Activated CD4-positive, alpha-beta memory T cell treated with anti-CD3 and anti-CD28 coated beads, Interleukin-2, amount 10 ng/mL, durations not matched to agents 7 days and 5 days (primary cell): ENCODE measurements around the gene BMPR1A. TPM values are rescaled to one million over a fixed set of nuclear protein-coding genes. Genes with fewer than 3 reads are reported as not detected.
"Not testable (repeated sequence)": the region's sequence is repeated elsewhere in the genome, so short reads cannot be mapped to it uniquely, and the experiment has no call there.

Experiments used
- CTCF ChIA-PET: fragments of 350-600 bp; sonication (Branson Sonifier 250); formaldehyde crosslinking; loops from one replicate; lab custom pipeline; 2021; ENCODE audit warnings: antibody characterized with exemption, inconsistent platforms; lab: Charles Lee
- POLR2A ChIA-PET: fragments of 350-600 bp; sonication (Branson Sonifier 250); formaldehyde crosslinking; loops from one replicate; lab custom pipeline; 2021; ENCODE audit warnings: antibody characterized with exemption; lab: Charles Lee
- DNase-seq: peaks from one replicate; pipeline ENCODE4 v3.0.0-alpha.2; 2020
- H3K27ac Mint-ChIP-seq: one replicate; pipeline ENCODE4 v1.8.0; 2021; ENCODE audit warnings: mild to moderate bottlenecking, mixed read lengths
- H3K27me3 Mint-ChIP-seq: one replicate; pipeline ENCODE4 v1.8.0; 2021; ENCODE audit warnings: mixed read lengths
- H3K36me3 Mint-ChIP-seq: one replicate; pipeline ENCODE4 v1.8.0; 2021; ENCODE audit warnings: low read depth, mixed read lengths
- H3K4me1 Mint-ChIP-seq: one replicate; pipeline ENCODE4 v1.8.0; 2021; ENCODE audit warnings: mixed read lengths
- H3K4me3 Mint-ChIP-seq: one replicate; pipeline ENCODE4 v1.8.0; 2021; ENCODE audit warnings: mild to moderate bottlenecking, mixed read lengths
- H3K9me3 Mint-ChIP-seq: one replicate; pipeline ENCODE4 v1.8.0; 2021; ENCODE audit warnings: mixed read lengths
- total RNA-seq, 2 experiments: library from RNA; stranded (reverse); gene quantifications; one replicate each; pipeline ENCODE4 v1.2.3, GENCODE V29; 2021

BMPR1A gene
- total RNA-seq, 2 experiments from 2014 or later, result 14.8 to 17.2 TPM

DNA sequence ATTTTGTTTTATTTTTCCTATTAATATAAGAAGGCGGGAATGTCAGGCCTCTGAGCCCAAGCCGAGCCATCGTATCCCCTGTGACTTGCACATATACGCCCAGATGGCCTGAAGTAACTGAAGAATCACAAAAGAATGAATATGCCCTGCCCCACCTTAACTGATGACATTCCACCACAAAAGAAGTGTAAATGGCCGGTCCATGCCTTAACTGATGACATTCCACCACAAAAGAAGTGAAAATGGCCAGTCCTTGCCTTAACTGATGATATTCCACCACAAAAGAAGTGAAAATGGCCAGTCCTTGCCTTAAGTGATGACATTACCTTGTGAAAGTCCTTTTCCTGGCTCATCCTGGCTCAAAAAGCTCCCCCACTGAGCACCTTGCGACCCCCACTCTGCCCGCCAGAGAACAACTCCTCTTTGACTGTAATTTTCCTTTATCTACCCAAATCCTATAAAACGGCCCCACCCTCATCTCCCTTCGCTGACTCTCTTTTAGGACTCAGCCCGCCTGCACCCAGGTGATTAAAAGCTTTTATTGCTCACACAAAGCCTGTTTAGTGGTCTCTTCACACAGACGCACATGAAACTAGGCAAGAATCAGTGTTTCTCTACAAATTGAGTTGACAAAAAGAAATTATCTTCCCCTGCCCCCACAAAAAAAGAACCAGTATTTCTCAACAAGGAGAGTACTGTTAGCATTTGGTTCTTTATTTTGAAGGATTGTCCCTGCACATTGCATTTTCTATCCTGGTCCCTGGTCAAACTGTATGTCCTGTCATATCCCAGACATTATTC is 108.8 kb downstream of the BMPR1A start:
- H3K27ac Mint-ChIP-seq, H3K4me1 Mint-ChIP-seq, H3K36me3 Mint-ChIP-seq, H3K9me3 Mint-ChIP-seq, H3K4me3 Mint-ChIP-seq, H3K27me3 Mint-ChIP-seq, POLR2A ChIA-PET, DNase-seq, CTCF ChIA-PET: not testable (repeated sequence)

GRCh38 chr10:86867149-86867548 is 110.7 kb downstream of the BMPR1A start:
- no peak overlapping the region for H3K4me3 Mint-ChIP-seq
- no peaks in the 10 kb centered on the region for H3K9me3 Mint-ChIP-seq
- DNase-seq, result no peak
- ChIA-PET CTCF (no interaction called here), POLR2A (no interaction called here)
- H3K27ac Mint-ChIP-seq, result no peak overlapping the region
- no peaks in the 10 kb centered on the region for H3K4me1 Mint-ChIP-seq
- H3K36me3 Mint-ChIP-seq, result no peaks in the 10 kb centered on the region
- no peaks in the 10 kb centered on the region for H3K27me3 Mint-ChIP-seq

- POLR2A ChIA-PET, result no interaction called here
- Mint-ChIP-seq H3K4me1 (no peaks in the 10 kb centered on the region), H3K4me3 (no peak overlapping the region), H3K27ac (no peak overlapping the region), H3K36me3 (no peaks in the 10 kb centered on the region), H3K9me3 (no peaks in the 10 kb centered on the region), H3K27me3 (no peaks in the 10 kb centered on the region)
- CTCF ChIA-PET, result interaction anchor here (0.6 kb wide), 1 partner anchor 71 kb away, joined by 6 read pairs; no protein-coding TSS in a partner anchor
- no peak for DNase-seq
Measured at GRCh38 chr10:86868353-86868752, 111.9 kb downstream of the BMPR1A start.

GRCh38 chr10:86870679-86871078 is 114.3 kb downstream of the BMPR1A start:
- Mint-ChIP-seq H3K4me3 (no peak overlapping the region), H3K4me1 (no peaks in the 10 kb centered on the region), H3K27me3 (no peaks in the 10 kb centered on the region), H3K9me3 (no peaks in the 10 kb centered on the region), H3K36me3 (no peaks in the 10 kb centered on the region), H3K27ac (no peak overlapping the region)
- DNase-seq, result no peak
- CTCF ChIA-PET, result no interaction called here
- POLR2A ChIA-PET, result no interaction called here

- no peak for DNase-seq
- Mint-ChIP-seq H3K36me3 (no peaks in the 10 kb centered on the region), H3K27ac (no peak overlapping the region), H3K4me1 (peaks cover under 1% of the 10 kb centered on the region), H3K4me3 (no peak overlapping the region), H3K27me3 (no peaks in the 10 kb centered on the region), H3K9me3 (no peaks in the 10 kb centered on the region)
- ChIA-PET CTCF (no interaction called here), POLR2A (no interaction called here)
Measured at GRCh38 chr10:86871563-86872183, 115.3 kb downstream of the BMPR1A start.

DNA sequence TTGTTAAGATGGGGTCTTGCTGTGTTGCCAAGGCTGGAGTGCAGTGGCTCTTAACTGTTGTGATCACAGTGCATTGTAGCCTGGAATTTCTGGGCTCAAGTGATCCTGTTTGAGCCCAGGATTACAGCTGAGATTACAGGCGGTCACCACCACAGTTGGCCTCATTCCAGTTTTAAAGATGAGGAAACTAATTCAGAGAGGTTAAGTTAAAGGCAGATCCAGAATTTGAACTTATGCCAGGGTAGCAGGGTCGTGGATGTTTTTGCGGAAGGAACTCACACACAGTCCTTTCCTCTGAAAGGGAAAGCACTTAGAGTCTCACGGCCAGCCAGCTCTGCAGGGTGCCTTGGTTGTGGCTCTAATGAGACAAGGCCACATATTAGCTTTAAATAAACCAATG is 116.3 kb downstream of the BMPR1A start:
- Mint-ChIP-seq H3K9me3 (no peaks in the 10 kb centered on the region), H3K27me3 (no peaks in the 10 kb centered on the region), H3K36me3 (peaks cover 2% of the 10 kb centered on the region), H3K27ac (no peak overlapping the region), H3K4me3 (no peak overlapping the region), H3K4me1 (peaks cover 6% of the 10 kb centered on the region)
- ChIA-PET POLR2A (no interaction called here), CTCF (no interaction called here)
- DNase-seq, result no peak

DNA sequence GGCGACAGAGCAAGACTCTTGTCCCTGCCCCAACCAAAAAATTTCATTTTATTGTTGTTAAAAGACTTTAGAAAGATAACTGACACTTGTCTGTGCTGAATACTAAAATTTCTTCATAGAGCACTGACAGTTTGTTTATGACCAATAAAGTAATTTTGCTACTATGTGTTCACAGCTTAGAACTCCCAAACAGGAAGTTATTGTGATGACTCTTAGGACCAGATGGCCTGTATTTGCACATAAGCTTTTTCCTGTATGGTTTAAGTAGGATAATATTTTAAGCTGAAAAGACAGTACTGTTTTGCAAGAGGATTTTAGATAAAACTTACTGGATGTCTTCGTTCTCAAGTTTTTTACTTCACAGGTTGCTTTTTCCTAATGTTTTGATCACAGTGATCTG is 120.3 kb downstream of the BMPR1A start:
- H3K4me1 Mint-ChIP-seq, result peaks cover 8% of the 10 kb centered on the region
- H3K9me3 Mint-ChIP-seq, result no peaks in the 10 kb centered on the region

DNA sequence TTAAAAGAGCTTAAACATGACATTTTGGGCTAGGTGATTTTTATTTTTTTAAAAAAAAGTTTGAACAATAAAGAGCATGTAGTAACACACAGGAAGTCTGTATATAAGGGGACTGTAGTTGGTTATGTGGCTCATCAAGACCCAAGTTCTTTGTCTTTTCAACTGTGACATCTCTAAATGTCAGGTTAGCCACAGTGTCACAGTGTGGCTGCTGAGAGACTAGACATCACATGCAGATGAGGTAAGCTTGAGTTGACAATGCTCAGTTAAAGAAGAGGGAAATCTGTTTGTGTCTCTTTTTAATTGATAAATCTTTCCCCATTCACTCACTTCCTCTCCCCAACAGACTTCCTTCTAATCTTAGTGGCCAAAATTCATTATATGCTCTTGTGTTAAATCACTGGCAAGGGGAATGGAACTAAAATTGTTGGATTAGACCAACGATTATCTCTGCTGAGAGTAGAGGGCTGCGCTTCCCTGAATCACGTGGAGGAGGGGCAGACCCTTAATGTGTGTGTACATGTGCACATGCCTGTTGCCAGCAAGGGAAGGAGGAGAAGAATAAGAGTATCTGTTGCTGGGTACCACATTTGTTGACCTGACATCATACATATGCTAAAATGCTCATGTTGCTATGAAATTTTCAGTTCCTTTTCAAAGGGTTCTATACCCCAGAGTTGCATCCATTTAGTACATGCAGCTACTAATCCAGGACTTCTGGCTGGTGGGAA is 122.7 kb downstream of the BMPR1A start:
- Mint-ChIP-seq H3K4me3 (no peak overlapping the region), H3K27ac (no peak overlapping the region), H3K27me3 (no peaks in the 10 kb centered on the region), H3K9me3 (no peaks in the 10 kb centered on the region), H3K36me3 (peaks cover 4% of the 10 kb centered on the region), H3K4me1 (peaks cover 8% of the 10 kb centered on the region)
- ChIA-PET CTCF (no interaction called here), POLR2A (interaction anchor here (1.0 kb wide), 1 partner anchor 11 kb away, joined by 3 read pairs; no protein-coding TSS in a partner anchor)
- no peak for DNase-seq

More for the DNA sequence above, 120.3 kb downstream of the BMPR1A start:
- ChIA-PET CTCF (interaction anchor here (1.1 to 1.2 kb wide), 2 partner anchors 12 to 106 kb away, joined by 3 read pairs; no protein-coding TSS in a partner anchor), POLR2A (no interaction called here)
- no peak for DNase-seq
- Mint-ChIP-seq H3K27me3 (no peaks in the 10 kb centered on the region), H3K36me3 (peaks cover 4% of the 10 kb centered on the region), H3K4me3 (no peak overlapping the region), H3K27ac (no peak overlapping the region)

DNA sequence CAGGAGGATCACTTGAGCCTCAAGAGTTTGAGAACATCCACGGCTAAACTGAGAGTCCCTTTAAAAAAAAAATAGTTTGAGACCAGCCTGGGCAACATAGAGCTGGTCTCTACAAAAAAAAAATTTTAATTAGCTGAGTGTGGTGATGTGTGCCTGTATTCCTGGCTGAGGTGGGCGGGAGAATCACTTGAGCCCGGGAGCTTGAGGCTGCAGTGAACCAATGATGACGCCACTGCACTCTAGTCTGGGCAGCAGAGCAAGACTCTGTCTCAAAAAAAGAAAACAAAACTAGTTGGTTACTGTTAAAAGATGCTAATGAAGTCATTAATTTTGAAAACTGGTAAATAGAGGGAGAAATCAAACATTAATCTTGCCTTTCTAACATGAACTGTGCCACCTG is 124.6 kb downstream of the BMPR1A start:
- Mint-ChIP-seq H3K36me3 (peaks cover 4% of the 10 kb centered on the region), H3K4me3 (no peak overlapping the region), H3K4me1 (peaks cover 8% of the 10 kb centered on the region), H3K27ac (no peak overlapping the region), H3K9me3 (no peaks in the 10 kb centered on the region), H3K27me3 (no peaks in the 10 kb centered on the region)
- CTCF ChIA-PET, result interaction anchor here (0.5 kb wide), 1 partner anchor 58 kb away, joined by 3 read pairs; no protein-coding TSS in a partner anchor
- POLR2A ChIA-PET, result no interaction called here
- DNase-seq, result no peak

DNA sequence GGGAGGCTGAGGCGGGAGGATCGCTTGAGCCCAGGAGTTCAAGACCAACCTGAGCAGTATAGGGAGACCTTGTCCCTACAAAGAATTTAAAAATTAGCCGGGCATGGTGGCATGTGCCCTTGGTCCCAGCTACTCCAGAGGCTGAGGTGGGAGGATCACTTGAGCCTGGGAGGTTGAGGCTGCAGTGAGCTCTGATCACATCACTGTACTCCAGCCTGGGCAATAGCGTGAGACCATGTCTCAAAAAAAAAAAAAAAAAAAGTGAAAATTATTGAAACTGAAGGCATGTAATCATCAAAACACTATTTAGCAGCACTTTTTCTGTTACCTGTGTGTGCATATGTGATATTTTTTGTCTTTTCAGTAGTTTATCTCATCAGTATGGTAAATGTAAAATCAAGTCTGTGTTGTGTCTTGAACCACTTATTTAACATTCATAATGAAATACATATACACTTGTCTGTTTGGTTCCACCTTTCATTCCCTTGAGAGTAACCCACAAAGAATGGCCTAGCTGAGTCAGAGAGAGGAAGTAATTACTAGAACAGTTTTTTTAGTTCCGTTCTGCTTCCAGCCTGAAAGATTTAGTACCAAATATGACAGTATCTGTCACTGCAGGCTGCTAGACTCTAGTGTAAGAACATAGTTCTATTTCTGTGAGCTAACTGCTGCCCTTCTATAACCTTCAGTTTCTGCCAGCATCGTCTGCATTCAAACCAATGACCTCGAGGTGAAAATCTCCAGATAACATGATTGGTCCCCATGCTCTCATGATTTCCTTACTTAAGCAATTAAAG is 132.4 kb downstream of the BMPR1A start:
- ChIA-PET POLR2A (interaction anchor here (0.7 to 1.8 kb wide), 2 partner anchors 10 to 176 kb away, joined by 3 to 5 read pairs; no protein-coding TSS in a partner anchor), CTCF (interaction anchor here (1.1 to 1.8 kb wide), 3 partner anchors 12 to 200 kb away, joined by 3 to 4 read pairs (median 3); no protein-coding TSS in a partner anchor)
- peaks cover 5% of the 10 kb centered on the region for H3K36me3 Mint-ChIP-seq
- peaks cover 14% of the 10 kb centered on the region for H3K4me1 Mint-ChIP-seq
- H3K4me3 Mint-ChIP-seq, result no peak overlapping the region
- peak overlapping the region; percentile 51 for H3K27ac Mint-ChIP-seq
- no peaks in the 10 kb centered on the region for H3K27me3 Mint-ChIP-seq
- no peak for DNase-seq
- no peaks in the 10 kb centered on the region for H3K9me3 Mint-ChIP-seq

GRCh38 chr10:86889997-86890396 is 133.6 kb downstream of the BMPR1A start:
- H3K4me1 Mint-ChIP-seq, result peaks cover 14% of the 10 kb centered on the region
- ChIA-PET CTCF (interaction anchor here (0.5 to 1.8 kb wide), 3 partner anchors 11 to 201 kb away, joined by 3 to 4 read pairs (median 3); no protein-coding TSS in a partner anchor), POLR2A (interaction anchor here (1.3 to 1.8 kb wide), 2 partner anchors 11 to 178 kb away, joined by 3 to 5 read pairs; no protein-coding TSS in a partner anchor)
- no peak for DNase-seq
- no peaks in the 10 kb centered on the region for H3K27me3 Mint-ChIP-seq
- peaks cover 5% of the 10 kb centered on the region for H3K36me3 Mint-ChIP-seq
- H3K4me3 Mint-ChIP-seq, result no peak overlapping the region
- H3K27ac Mint-ChIP-seq, result no peak overlapping the region
- H3K9me3 Mint-ChIP-seq, result no peaks in the 10 kb centered on the region

DNA sequence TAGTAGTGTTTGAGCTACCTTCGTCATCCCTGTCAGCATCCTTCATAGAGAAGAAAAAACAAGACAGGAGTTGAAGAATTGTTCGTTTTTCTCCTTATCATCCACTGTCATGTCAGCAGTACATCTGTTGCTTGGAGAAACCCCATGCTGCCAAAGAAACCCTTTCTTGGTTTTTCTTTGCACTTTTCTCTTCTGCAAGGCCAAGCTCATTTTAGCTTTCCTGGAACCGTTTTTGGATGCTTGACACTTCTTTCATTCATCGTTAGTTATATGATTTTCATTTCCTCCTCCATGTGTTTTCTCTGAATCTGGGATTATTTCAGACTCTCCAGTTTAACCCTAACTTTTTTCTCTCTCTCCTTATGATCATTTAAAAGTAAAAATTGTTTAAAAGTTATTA is 142.1 kb downstream of the BMPR1A start:
- Mint-ChIP-seq H3K27me3 (no peaks in the 10 kb centered on the region), H3K4me1 (no peaks in the 10 kb centered on the region), H3K9me3 (no peaks in the 10 kb centered on the region), H3K27ac (no peak overlapping the region), H3K36me3 (no peaks in the 10 kb centered on the region), H3K4me3 (no peak overlapping the region)
- ChIA-PET CTCF (interaction anchor here (2.2 to 5.9 kb wide), 2 partner anchors 205 to 210 kb away, joined by 11 to 28 read pairs; no protein-coding TSS in a partner anchor), POLR2A (interaction anchor here (1.3 kb wide), 1 partner anchor 10 kb away, joined by 3 read pairs; no protein-coding TSS in a partner anchor)
- no peak for DNase-seq
